ENCODE results near the gene CISD2.
"Not testable (repeated sequence)": the region's sequence is repeated elsewhere in the genome, so short reads cannot be mapped to it uniquely, and the experiment has no call there.

CISD2 gene

GRCh38 chr4:102935716-102936115 is 66.9 kb downstream of the CISD2 start:
- DNase-seq = no peak

- not testable (repeated sequence) for DNase-seq
Measured at GRCh38 chr4:102938063-102938462, 69.3 kb downstream of the CISD2 start.

All from RPMI8226 (cell line).